Measurements from ENCODE around the gene WDR93.

DNA sequence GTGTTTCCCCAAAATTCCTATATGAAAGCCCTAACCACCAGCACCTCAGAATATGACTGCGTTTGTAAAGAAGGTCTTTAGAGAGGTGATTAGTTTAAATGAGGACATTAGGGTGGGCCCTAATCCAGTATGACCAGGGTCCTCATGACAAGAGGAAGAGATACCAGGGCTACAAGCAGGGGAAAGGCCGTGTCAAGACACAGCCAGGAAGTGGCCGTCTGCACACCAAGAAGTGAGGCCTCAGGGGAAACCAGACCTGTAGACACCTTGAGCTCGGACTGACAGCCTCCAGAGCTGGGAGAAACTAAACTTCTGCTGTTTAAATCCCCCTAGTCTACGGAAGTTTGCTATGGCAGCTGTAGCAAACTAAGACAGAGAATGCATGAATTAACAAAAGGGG, 49.6 kb upstream of the WDR93 start:
- TF ChIP-seq YY1 (IDR thresholded peaks at IDR 0.05; ENCODE audit: low read depth) (no peak), CREB1 (IDR thresholded peaks at IDR 0.05; ENCODE audit: low read depth) (no peak), EP300 (IDR thresholded peaks at IDR 0.05; ENCODE audit: borderline replicate concordance) (no peak), EGR1 (IDR thresholded peaks at IDR 0.05) (no peak), TCF12 (IDR thresholded peaks at IDR 0.05; ENCODE audit: low read depth) (no peak), RAD21 (IDR thresholded peaks at IDR 0.05; ENCODE audit: low read depth) (no peak), TAF1 (IDR thresholded peaks at IDR 0.05; ENCODE audit: low read depth) (no peak), TEAD4 (IDR thresholded peaks at IDR 0.05) (no peak), FOXM1 (IDR thresholded peaks at IDR 0.05; ENCODE audit: borderline replicate concordance, low read depth) (no peak), CEBPB (IDR thresholded peaks at IDR 0.05) (no peak)
- TF ChIP-seq, protein P1, sequence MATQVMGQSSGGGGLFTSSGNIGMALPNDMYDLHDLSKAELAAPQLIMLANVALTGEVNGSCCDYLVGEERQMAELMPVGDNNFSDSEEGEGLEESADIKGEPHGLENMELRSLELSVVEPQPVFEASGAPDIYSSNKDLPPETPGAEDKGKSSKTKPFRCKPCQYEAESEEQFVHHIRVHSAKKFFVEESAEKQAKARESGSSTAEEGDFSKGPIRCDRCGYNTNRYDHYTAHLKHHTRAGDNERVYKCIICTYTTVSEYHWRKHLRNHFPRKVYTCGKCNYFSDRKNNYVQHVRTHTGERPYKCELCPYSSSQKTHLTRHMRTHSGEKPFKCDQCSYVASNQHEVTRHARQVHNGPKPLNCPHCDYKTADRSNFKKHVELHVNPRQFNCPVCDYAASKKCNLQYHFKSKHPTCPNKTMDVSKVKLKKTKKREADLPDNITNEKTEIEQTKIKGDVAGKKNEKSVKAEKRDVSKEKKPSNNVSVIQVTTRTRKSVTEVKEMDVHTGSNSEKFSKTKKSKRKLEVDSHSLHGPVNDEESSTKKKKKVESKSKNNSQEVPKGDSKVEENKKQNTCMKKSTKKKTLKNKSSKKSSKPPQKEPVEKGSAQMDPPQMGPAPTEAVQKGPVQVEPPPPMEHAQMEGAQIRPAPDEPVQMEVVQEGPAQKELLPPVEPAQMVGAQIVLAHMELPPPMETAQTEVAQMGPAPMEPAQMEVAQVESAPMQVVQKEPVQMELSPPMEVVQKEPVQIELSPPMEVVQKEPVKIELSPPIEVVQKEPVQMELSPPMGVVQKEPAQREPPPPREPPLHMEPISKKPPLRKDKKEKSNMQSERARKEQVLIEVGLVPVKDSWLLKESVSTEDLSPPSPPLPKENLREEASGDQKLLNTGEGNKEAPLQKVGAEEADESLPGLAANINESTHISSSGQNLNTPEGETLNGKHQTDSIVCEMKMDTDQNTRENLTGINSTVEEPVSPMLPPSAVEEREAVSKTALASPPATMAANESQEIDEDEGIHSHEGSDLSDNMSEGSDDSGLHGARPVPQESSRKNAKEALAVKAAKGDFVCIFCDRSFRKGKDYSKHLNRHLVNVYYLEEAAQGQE (IDR thresholded peaks at IDR 0.05; ENCODE audit: low read depth) = no peak
- TF ChIP-seq, protein P2, sequence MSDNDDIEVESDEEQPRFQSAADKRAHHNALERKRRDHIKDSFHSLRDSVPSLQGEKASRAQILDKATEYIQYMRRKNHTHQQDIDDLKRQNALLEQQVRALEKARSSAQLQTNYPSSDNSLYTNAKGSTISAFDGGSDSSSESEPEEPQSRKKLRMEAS (IDR thresholded peaks at IDR 0.05) = no peak
